Left colon (tissue), 2 donors: ENCODE results near the gene MARCHF6. TPM values are rescaled to one million over a fixed set of nuclear protein-coding genes. Genes with fewer than 3 reads are reported as not detected.

ENCODE experiments used
- ATAC-seq: fragments of 200-7000 bp; cut with Tn5 transposase; one replicate; pipeline ENCODE4 v1.9.1; 2020; ENCODE audit warnings: mild to moderate bottlenecking, moderate library complexity
- DNase-seq, 2 donors: peaks; one replicate each; pipeline ENCODE4 v3.0.0-alpha.2; 2020
- intact Hi-C, 2 donors: fragments of 100-400 bp; cut with DNase I in 1 of 2; cut with micrococcal nuclease in 1 of 2; formaldehyde crosslinking; loops; one replicate each; pipeline versions ENCODE4 v1.11.2 to v1.14.0; 2022; cut with DNase I, micrococcal nuclease
- total RNA-seq, 2 donors: library from RNA; stranded (reverse); fragmentation: NEBNext Ultra II Directional; extraction: Animal tissue kit (Norgen Biotek cat#: 25700); gene quantifications; one replicate each; pipeline ENCODE4 v1.2.1, GENCODE V29; 2021
- donor health status: DM: no; HTN: no; CAD: no.
- donor health status: DM: yes; HTN: yes; CAD: no.

MARCHF6 gene
- total RNA-seq, 2 donors from 2014 or later, result 153 to 168 TPM

- DNase-seq, result no peak
- no peak for ATAC-seq
- intact Hi-C loops, result no loop called here
These were observed 34.2 kb upstream of the MARCHF6 start for GRCh38 chr5:10319202-10319851.

GRCh38 chr5:10320793-10321192 lies 32.7 kb upstream of the MARCHF6 start:
- intact Hi-C loops, result no loop called here
- ATAC-seq, result no peak
- DNase-seq, result no peak

- no peak for DNase-seq
- intact Hi-C loops, result no loop called here
- no peak for ATAC-seq
These were observed 31.6 kb upstream of the MARCHF6 start for GRCh38 chr5:10321882-10322281.

GRCh38 chr5:10323588-10324488 lies 29.7 kb upstream of the MARCHF6 start:
- no peak for ATAC-seq
- intact Hi-C loops, result no loop called here
- DNase-seq, result no peak

GRCh38 chr5:10324518-10325370 lies 28.8 kb upstream of the MARCHF6 start:
- intact Hi-C loops, result no loop called here
- ATAC-seq (no peak), DNase-seq (no peak)

GRCh38 chr5:10328323-10328722 lies 25.2 kb upstream of the MARCHF6 start:
- ATAC-seq (no peak), DNase-seq (no peak)
- intact Hi-C loops, result no loop called here

- intact Hi-C loops, result no loop called here
- no peak for ATAC-seq
- DNase-seq, result no peak
These were observed 24.1 kb upstream of the MARCHF6 start for GRCh38 chr5:10329446-10329819.

- intact Hi-C loops, result no loop called here
- ATAC-seq, result no peak
- DNase-seq, result no peak
These were observed 23.5 kb upstream of the MARCHF6 start for GRCh38 chr5:10329820-10330481.

- intact Hi-C loops, result no loop called here
- DNase-seq, result peak in 1 of 2 donors; percentile 23
- ATAC-seq, result peak; percentile 68
These were observed 22.8 kb upstream of the MARCHF6 start for GRCh38 chr5:10330511-10331230.

GRCh38 chr5:10331341-10331796 lies 22.1 kb upstream of the MARCHF6 start:
- intact Hi-C loops, result no loop called here
- peak; percentile 44 to 70 for DNase-seq

GRCh38 chr5:10332301-10332700 lies 21.2 kb upstream of the MARCHF6 start:
- ATAC-seq (no peak), DNase-seq (no peak)
- intact Hi-C loops, result no loop called here

More at GRCh38 chr5:10331341-10331796, 22.1 kb upstream of the MARCHF6 start:
- ATAC-seq, result peak; percentile 49

- peak; percentile 87 for ATAC-seq
- intact Hi-C loops, result no loop called here
- DNase-seq, result peak in 1 of 2 donors; percentile 66
These were observed 20.1 kb upstream of the MARCHF6 start for GRCh38 chr5:10333154-10334006.

- ATAC-seq, result no peak
- DNase-seq, result no peak
- intact Hi-C loops, result no loop called here
These were observed 18.7 kb upstream of the MARCHF6 start for GRCh38 chr5:10334831-10335230.

- intact Hi-C loops, result no loop called here
- ATAC-seq (no peak), DNase-seq (no peak)
These were observed 17.6 kb upstream of the MARCHF6 start for GRCh38 chr5:10335711-10336470.

GRCh38 chr5:10337107-10337506 lies 16.4 kb upstream of the MARCHF6 start:
- ATAC-seq (no peak), DNase-seq (no peak)
- intact Hi-C loops, result no loop called here

GRCh38 chr5:10337986-10338385 lies 15.5 kb upstream of the MARCHF6 start:
- ATAC-seq (no peak), DNase-seq (no peak)
- intact Hi-C loops, result no loop called here

GRCh38 chr5:10338686-10339057 lies 14.8 kb upstream of the MARCHF6 start:
- no peak for DNase-seq
- ATAC-seq, result no peak
- intact Hi-C loops, result no loop called here
